ENCODE results near the gene CDK5.

DNA sequence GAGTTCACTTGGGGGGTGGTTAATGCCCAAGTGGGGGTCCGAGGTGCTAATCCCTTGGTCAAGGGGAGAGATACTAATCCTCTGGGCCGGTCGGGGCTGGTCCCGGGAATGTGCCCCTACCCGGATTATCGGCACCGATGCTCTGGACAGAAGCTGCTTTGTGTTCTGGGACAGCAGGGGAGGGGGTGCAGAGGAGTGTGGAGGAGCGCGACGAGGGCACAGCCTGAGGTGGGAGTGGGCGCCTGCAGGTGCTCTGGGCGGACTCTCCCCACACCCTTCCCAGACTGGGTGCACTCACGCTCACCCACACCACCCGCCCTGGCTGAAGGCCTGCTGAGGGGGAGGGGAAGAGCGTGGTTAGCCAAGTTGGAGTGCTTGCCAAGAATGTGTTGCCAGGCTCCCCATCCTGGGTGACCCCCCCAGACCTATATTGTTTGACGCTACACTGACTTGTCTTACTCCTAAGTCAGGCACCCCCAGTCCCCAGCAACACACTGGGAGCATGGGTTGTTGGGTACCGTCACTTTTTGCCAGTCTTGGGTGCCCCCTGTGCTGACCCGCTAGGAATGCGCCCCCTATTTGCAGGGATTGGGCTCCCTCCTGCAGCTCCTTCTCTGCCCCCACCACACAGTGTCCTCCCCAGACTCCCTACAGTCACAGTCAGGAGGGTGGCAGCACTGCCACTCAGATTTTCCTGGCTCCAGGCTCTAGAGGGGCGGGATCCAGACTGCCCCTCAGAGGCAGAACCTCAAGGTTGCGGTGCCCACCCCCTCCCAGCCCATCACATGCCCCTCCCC is 2.9 kb upstream of the CDK5 start:
- TF ChIP-seq, protein P1, sequence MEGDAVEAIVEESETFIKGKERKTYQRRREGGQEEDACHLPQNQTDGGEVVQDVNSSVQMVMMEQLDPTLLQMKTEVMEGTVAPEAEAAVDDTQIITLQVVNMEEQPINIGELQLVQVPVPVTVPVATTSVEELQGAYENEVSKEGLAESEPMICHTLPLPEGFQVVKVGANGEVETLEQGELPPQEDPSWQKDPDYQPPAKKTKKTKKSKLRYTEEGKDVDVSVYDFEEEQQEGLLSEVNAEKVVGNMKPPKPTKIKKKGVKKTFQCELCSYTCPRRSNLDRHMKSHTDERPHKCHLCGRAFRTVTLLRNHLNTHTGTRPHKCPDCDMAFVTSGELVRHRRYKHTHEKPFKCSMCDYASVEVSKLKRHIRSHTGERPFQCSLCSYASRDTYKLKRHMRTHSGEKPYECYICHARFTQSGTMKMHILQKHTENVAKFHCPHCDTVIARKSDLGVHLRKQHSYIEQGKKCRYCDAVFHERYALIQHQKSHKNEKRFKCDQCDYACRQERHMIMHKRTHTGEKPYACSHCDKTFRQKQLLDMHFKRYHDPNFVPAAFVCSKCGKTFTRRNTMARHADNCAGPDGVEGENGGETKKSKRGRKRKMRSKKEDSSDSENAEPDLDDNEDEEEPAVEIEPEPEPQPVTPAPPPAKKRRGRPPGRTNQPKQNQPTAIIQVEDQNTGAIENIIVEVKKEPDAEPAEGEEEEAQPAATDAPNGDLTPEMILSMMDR (IDR thresholded peaks at IDR 0.05 in 2 of 3, conservative IDR thresholded peaks at IDR 0.05 in 1 of 3; ENCODE audit: borderline replicate concordance in 1 of 3, insufficient read depth in 1 of 3, low read depth in 2 of 3, low read length in 2 of 3) = peak in 2 of 3 experiments; percentile 22 to 31; a peak in 4 of 6 replicates
- TF ChIP-seq CEBPB (IDR thresholded peaks at IDR 0.05; ENCODE audit: low read depth) (no peak), POLR2AphosphoS5 (IDR thresholded peaks at IDR 0.05; ENCODE audit: low read depth, low read length) (peak; percentile 50), YY1 (IDR thresholded peaks at IDR 0.05; ENCODE audit: extremely low read depth, insufficient replicate concordance, low read depth, low read length) (no peak), POLR2A (IDR thresholded peaks at IDR 0.05; ENCODE audit: borderline replicate concordance, extremely low read depth, insufficient read depth, insufficient read length) (no peak), ELF1 (IDR thresholded peaks at IDR 0.05; ENCODE audit: borderline replicate concordance, low read depth) (no peak), SIN3A (IDR thresholded peaks at IDR 0.05; ENCODE audit: low read depth) (no peak), JUND (IDR thresholded peaks at IDR 0.05) (no peak), SRF (IDR thresholded peaks at IDR 0.05; ENCODE audit: low read depth) (no peak)

Measured in HCT116 (cell line).